HepG2 (cell line): ENCODE measurements around the gene OR2A2. TPM values are rescaled to one million over a fixed set of nuclear protein-coding genes. Genes with fewer than 3 reads are reported as not detected.

Experiments
- ATAC-seq: fragments of 200-7000 bp; cut with Tn5 transposase; 3 replicates; pipeline ENCODE4 v1.9.1; 2020; ENCODE audit warnings: mild to moderate bottlenecking, moderate library complexity
- BruUV-seq: library from RNA; stranded (reverse); fragments of 400-500 nt; replicated peaks from 2 replicates; lab custom pipeline; 2021; lab: Mats Ljungman, UMichigan
- CTCF ChIA-PET: fragments of 300-600 bp; formaldehyde crosslinking; extraction: SDS; loops from one replicate; lab custom pipeline; 2021; ENCODE audit warnings: low total read pairs, inconsistent platforms, low intra/inter-chr PET ratio; lab: Yijun Ruan, JAX
- POLR2A ChIA-PET: fragments of 350-600 bp; sonication (Branson Sonifier 250); formaldehyde crosslinking; loops from one replicate; lab custom pipeline; 2020; ENCODE audit warnings: antibody characterized with exemption, inconsistent platforms; lab: Yijun Ruan, JAX
- DNase-seq: peaks from one replicate; pipeline ENCODE4 v3.0.0-alpha.2; 2015; ENCODE audit warnings: low spot score
- FAIRE-seq: peaks from 3 replicates; lab custom pipeline; 2011; peaks lifted over from hg19 to GRCh38; lab: Jason Lieb, UNC
- H2AFZ ChIP-seq: one replicate; pipeline ENCODE4 v1.6.1; 2011; ENCODE audit warnings: low read length, inconsistent platforms
- H3K27ac ChIP-seq: fragments of 300-600 bp; 3 replicates; pipeline ENCODE4 v1.8.0; 2011; ENCODE audit warnings: mixed run types, mild to moderate bottlenecking, mixed read lengths, low read length, inconsistent platforms; ENCODE audit not compliant: insufficient read depth; ENCODE audit errors: extremely low read length
- H3K27me3 ChIP-seq, 2 experiments: fragments of 200-600 bp in 1 of 2; 2 replicates in 1 of 2; 3 replicates in 1 of 2; pipeline versions ENCODE4 v1.6.0 to v1.8.0; 2011; ENCODE audit warnings: low read length in 2 of 2, mild to moderate bottlenecking in 2 of 2, moderate library complexity in 2 of 2, inconsistent platforms in 1 of 2; ENCODE audit not compliant: insufficient read depth in 2 of 2, control insufficient read depth in 1 of 2
- H3K36me3 ChIP-seq, 2 experiments: fragments of 200-600 bp in 1 of 2; replicated peaks in 1 of 2; 2 replicates in 1 of 2; 3 replicates in 1 of 2; pipeline versions ENCODE4 v1.5.1 to v1.8.0; 2011; ENCODE audit warnings: low read length in 2 of 2, inconsistent platforms in 1 of 2; ENCODE audit not compliant: insufficient read depth in 2 of 2, control insufficient read depth in 1 of 2
- H3K4me1 ChIP-seq: 2 replicates; pipeline ENCODE4 v1.5.1; 2012; ENCODE audit warnings: low read length, inconsistent platforms; ENCODE audit not compliant: insufficient read depth
- H3K4me2 ChIP-seq: 2 replicates; pipeline ENCODE4 v1.6.0; 2011; ENCODE audit warnings: low read depth, low read length, inconsistent platforms
- H3K4me3 ChIP-seq, 3 experiments: fragments of 200-600 bp in 1 of 3; sonication (generic), shearing (Covaris generic) in 1 of 3; replicated peaks in 1 of 3; 2 replicates each; pipeline ENCODE4 v1.5.1; 2011 to 2016; ENCODE audit warnings: low read length in 3 of 3, inconsistent platforms in 2 of 3, low read depth in 2 of 3, mild to moderate bottlenecking in 2 of 3, control low read depth in 1 of 3, mixed read lengths in 1 of 3; ENCODE audit not compliant: insufficient read depth in 1 of 3
- H3K79me2 ChIP-seq: one replicate; pipeline ENCODE4 v1.6.1; 2011; ENCODE audit warnings: low read length, inconsistent platforms; ENCODE audit not compliant: insufficient read depth
- H3K9ac ChIP-seq: 2 replicates; pipeline ENCODE4 v1.6.0; 2011; ENCODE audit warnings: mild to moderate bottlenecking, low read depth, low read length, inconsistent platforms; ENCODE audit not compliant: insufficient read depth
- H3K9me3 ChIP-seq: 2 replicates; pipeline ENCODE4 v1.5.1; 2012; ENCODE audit warnings: mild to moderate bottlenecking, low read length
- H4K20me1 ChIP-seq: 2 replicates; pipeline ENCODE4 v1.6.0; 2011; ENCODE audit warnings: inconsistent platforms, mild to moderate bottlenecking, low read length, moderate library complexity; ENCODE audit not compliant: insufficient read depth
- ATM ChIP-seq: fragments of 450-650 bp; IDR thresholded peaks from 2 replicates; pipeline ENCODE4 v1.7.1; 2017; ENCODE audit warnings: mild to moderate bottlenecking, borderline replicate concordance
- CEBPB ChIP-seq: IDR thresholded peaks from 2 replicates; pipeline ENCODE4 v1.6.1; 2011; ENCODE audit warnings: low read depth, low read length, improper control_type of control experiment, borderline replicate concordance
- CHD2 ChIP-seq: IDR thresholded peaks from 2 replicates; pipeline ENCODE4 v1.6.1; 2011; ENCODE audit warnings: low read depth, low read length, improper control_type of control experiment
- DPF2 ChIP-seq: sonication (generic); formaldehyde crosslinking; IDR thresholded peaks from 2 replicates; pipeline ENCODE4 v1.4.0; 2020; ENCODE audit warnings: mild to moderate bottlenecking, low read depth, missing genetic modification reagents, borderline replicate concordance
- IKZF1 ChIP-seq: fragments of 450-650 bp; IDR thresholded peaks from 2 replicates; pipeline ENCODE4 v1.7.1; 2016
- MED1 ChIP-seq: sonication (generic); formaldehyde crosslinking; IDR thresholded peaks from 2 replicates; pipeline ENCODE4 v1.4.0; 2020; ENCODE audit warnings: missing genetic modification reagents
- NFE2L1 ChIP-seq: sonication (generic); formaldehyde crosslinking; IDR thresholded peaks from 2 replicates; pipeline ENCODE4 v1.4.0; 2020; ENCODE audit warnings: missing genetic modification reagents, mild to moderate bottlenecking, borderline replicate concordance
- NR2F6 ChIP-seq, 2 experiments: IDR thresholded peaks; 2 replicates each; pipeline ENCODE4 v1.6.1; 2016; ENCODE audit warnings: antibody characterized with exemption in 1 of 2, mild to moderate bottlenecking in 1 of 2
- POLR2G ChIP-seq: fragments of 200-400 bp; formaldehyde crosslinking; IDR thresholded peaks from 2 replicates; pipeline ENCODE4 v1.6.1; 2018; ENCODE audit warnings: mild to moderate bottlenecking, low read depth, low read length, moderate library complexity
- RFX1 ChIP-seq: fragments of 450-650 bp; IDR thresholded peaks from 2 replicates; pipeline ENCODE4 v1.6.1; 2017
- ZNF343 ChIP-seq: sonication (generic); formaldehyde crosslinking; IDR thresholded peaks from 2 replicates; pipeline ENCODE4 v1.4.0; 2020; ENCODE audit warnings: mild to moderate bottlenecking, missing genetic modification reagents
- WGBS: methylation state at CpG from one replicate; pipeline ENCODE4 v1.1.6; 2017; ENCODE audit warnings: low lambda C conversion rate; 5-methylcytosine and 5-hydroxymethylcytosine counted together
- in situ Hi-C: cut with HindIII; loops from 2 replicates; pipeline ENCODE4 v1.10.0; 2017; ENCODE audit warnings: low pct_unique_long_range_greater_than_20kb; ENCODE audit not compliant: extremely low pct_ligation_motif_present
- intact Hi-C: fragments of 100-400 bp; cut with micrococcal nuclease; formaldehyde crosslinking; loops from one replicate; pipeline ENCODE4 v1.10.0; 2022; ENCODE audit not compliant: unreplicated experiment
- polyA plus RNA-seq, 8 experiments: library from polyadenylated mRNA; depleted of rRNA in 3 of 8; stranded (reverse) in 7 of 8; unstranded in 1 of 8; fragments of >200 nt; fragmentation: Illumina TruSeq in 4 of 8; extraction: Trizol in 4 of 8; gene quantifications; 2 replicates each; pipeline versions ENCODE4 v1.2.1 to v1.2.3, GENCODE V29; 2011 to 2016; ENCODE audit warnings: low read depth in 4 of 8, missing spikeins in 1 of 8, mixed read lengths in 1 of 8; ENCODE audit not compliant: insufficient read depth in 1 of 8
- total RNA-seq, 5 experiments: library from RNA; depleted of rRNA; stranded (reverse); fragments of >200 nt; fragmentation: Illumina TruSeq; extraction: Trizol; gene quantifications; 2 replicates each; pipeline ENCODE4 v1.2.3, GENCODE V29; 2016; ENCODE audit warnings: low read depth in 1 of 5
- TF ChIP-seq, protein P1 (sequence below): sonication (generic); formaldehyde crosslinking; conservative IDR thresholded peaks from 2 replicates; pipeline ENCODE4 v1.4.0; 2020; ENCODE audit warnings: missing genetic modification reagents
- TF ChIP-seq, protein P2 (sequence below): IDR thresholded peaks from 2 replicates; pipeline ENCODE4 v1.6.1; 2016; ENCODE audit warnings: missing compliant biosample characterization, missing genetic modification reagents, borderline replicate concordance

OR2A2 gene
- total and polyA plus RNA-seq, 2 of the 13 experiments (the other 11 are each of a cell fraction or from before 2014, with no cell fraction given), result not detected

- ChIA-PET POLR2A (no interaction called here), CTCF (no interaction called here)
- in situ Hi-C loops (no loop called here), intact Hi-C loops (no loop called here)
- ATAC-seq, result no peak
- Histone ChIP-seq H3K9ac (no peak overlapping the region), H3K27ac (no peak overlapping the region), H3K4me3 (no peak overlapping the region), H3K9me3 (no peaks in the 10 kb centered on the region), H3K4me2 (no peak overlapping the region), H3K36me3 (no peaks in the 10 kb centered on the region), H3K79me2 (no peaks in the 10 kb centered on the region), H3K4me1 (no peaks in the 10 kb centered on the region), H2AFZ (no peak overlapping the region), H4K20me1 (no peaks in the 10 kb centered on the region), H3K27me3 (no peaks in the 10 kb centered on the region)
- DNase-seq, result no peak
- 43% methylated on average over 1 of the region's 1 CpG for WGBS
- peak; percentile 35; the same call in 1 of the 2 replicates for TF ChIP-seq RFX1
- TF ChIP-seq, protein P1, sequence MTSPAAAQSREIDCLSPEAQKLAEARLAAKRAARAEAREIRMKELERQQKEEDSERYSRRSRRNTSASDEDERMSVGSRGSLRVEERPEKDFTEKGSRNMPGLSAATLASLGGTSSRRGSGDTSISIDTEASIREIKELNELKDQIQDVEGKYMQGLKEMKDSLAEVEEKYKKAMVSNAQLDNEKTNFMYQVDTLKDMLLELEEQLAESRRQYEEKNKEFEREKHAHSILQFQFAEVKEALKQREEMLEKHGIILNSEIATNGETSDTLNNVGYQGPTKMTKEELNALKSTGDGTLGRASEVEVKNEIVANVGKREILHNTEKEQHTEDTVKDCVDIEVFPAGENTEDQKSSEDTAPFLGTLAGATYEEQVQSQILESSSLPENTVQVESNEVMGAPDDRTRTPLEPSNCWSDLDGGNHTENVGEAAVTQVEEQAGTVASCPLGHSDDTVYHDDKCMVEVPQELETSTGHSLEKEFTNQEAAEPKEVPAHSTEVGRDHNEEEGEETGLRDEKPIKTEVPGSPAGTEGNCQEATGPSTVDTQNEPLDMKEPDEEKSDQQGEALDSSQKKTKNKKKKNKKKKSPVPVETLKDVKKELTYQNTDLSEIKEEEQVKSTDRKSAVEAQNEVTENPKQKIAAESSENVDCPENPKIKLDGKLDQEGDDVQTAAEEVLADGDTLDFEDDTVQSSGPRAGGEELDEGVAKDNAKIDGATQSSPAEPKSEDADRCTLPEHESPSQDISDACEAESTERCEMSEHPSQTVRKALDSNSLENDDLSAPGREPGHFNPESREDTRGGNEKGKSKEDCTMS (CRISPR knock-in tag), result no peak
- TF ChIP-seq, protein P2, sequence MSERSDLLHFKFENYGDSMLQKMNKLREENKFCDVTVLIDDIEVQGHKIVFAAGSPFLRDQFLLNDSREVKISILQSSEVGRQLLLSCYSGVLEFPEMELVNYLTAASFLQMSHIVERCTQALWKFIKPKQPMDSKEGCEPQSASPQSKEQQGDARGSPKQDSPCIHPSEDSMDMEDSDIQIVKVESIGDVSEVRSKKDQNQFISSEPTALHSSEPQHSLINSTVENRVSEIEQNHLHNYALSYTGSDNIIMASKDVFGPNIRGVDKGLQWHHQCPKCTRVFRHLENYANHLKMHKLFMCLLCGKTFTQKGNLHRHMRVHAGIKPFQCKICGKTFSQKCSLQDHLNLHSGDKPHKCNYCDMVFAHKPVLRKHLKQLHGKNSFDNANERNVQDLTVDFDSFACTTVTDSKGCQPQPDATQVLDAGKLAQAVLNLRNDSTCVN, result no peak
- TF ChIP-seq NR2F6 (IDR thresholded peaks at IDR 0.05), result no peak
- no peak for TF ChIP-seq NR2F6 (CRISPR knock-in tag; IDR thresholded peaks at IDR 0.05)
- TF ChIP-seq IKZF1, result no peak
- no peak for FAIRE-seq
- no TSS peak for BruUV-seq
Measured at GRCh38 chr7:144134116-144134515, 24.7 kb downstream of the OR2A2 start.

DNA sequence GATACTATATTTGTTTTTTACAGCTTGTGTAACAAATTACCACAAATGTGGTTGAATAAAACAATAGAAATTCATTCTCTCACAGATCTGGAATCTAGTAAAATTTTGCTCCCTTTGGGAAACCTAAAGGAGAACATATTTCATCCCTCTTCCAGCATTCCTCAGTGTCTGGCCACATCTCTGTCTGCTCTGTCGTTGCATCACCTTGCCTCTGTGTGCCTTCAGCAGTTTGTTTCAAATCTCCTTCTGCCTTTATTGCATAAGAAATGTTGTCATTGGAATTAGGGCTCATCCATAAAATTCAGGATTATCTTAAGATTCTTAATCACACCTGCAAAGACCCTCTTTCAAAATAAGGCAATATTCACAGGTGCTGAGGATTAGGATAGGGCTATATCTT is 28.1 kb downstream of the OR2A2 start:
- Histone ChIP-seq H3K27ac (no peak overlapping the region), H3K9me3 (no peaks in the 10 kb centered on the region), H3K4me1 (no peaks in the 10 kb centered on the region)
- intact Hi-C loops, result no loop called here
- POLR2A ChIA-PET, result no interaction called here
- DNase-seq, result no peak
- WGBS, result 0% methylated on average over 1 of the region's 1 CpG
- TF ChIP-seq POLR2G, result no peak
- TF ChIP-seq MED1 (CRISPR knock-in tag), result no peak
- no peak for TF ChIP-seq ATM
- TF ChIP-seq ZNF343, result no peak
- peak; percentile 17; the same call in 1 of the 2 replicates for TF ChIP-seq CEBPB
- TF ChIP-seq DPF2, result no peak
- TF ChIP-seq NFE2L1 (CRISPR knock-in tag), result no peak
- no peak for TF ChIP-seq CHD2
- TF ChIP-seq, all 625 proteins: peak for 1
- CTCF ChIA-PET, result no interaction called here
- Histone ChIP-seq H3K79me2 (no peaks in the 10 kb centered on the region), H3K27me3 (no peaks in the 10 kb centered on the region), H3K9ac (no peak overlapping the region), H2AFZ (no peak overlapping the region), H3K36me3 (no peaks in the 10 kb centered on the region), H4K20me1 (no peaks in the 10 kb centered on the region), H3K4me3 (no peak overlapping the region), H3K4me2 (no peak overlapping the region)
- FAIRE-seq, result no peak
- ATAC-seq, result no peak
- in situ Hi-C loops, result no loop called here
- BruUV-seq, result no TSS peak
